Measurements from ENCODE around the gene INPP4B.

INPP4B gene

GRCh38 chr4:142354794-142355420 is 491.2 kb downstream of the INPP4B start:
- no peak overlapping the region for H3K9ac ChIP-seq
- no peaks in the 10 kb centered on the region for H3K36me3 ChIP-seq (ENCODE audit: control insufficient read depth, insufficient read depth, low read length)
- H3K4me3 ChIP-seq (ENCODE audit: low read depth, low read length) = no peak overlapping the region
- H3K9me3 ChIP-seq (ENCODE audit: control insufficient read depth, low read length) = no peaks in the 10 kb centered on the region
- no peak overlapping the region for H3K27ac ChIP-seq
- no peak overlapping the region for H2AFZ ChIP-seq
- TF ChIP-seq, protein P1, sequence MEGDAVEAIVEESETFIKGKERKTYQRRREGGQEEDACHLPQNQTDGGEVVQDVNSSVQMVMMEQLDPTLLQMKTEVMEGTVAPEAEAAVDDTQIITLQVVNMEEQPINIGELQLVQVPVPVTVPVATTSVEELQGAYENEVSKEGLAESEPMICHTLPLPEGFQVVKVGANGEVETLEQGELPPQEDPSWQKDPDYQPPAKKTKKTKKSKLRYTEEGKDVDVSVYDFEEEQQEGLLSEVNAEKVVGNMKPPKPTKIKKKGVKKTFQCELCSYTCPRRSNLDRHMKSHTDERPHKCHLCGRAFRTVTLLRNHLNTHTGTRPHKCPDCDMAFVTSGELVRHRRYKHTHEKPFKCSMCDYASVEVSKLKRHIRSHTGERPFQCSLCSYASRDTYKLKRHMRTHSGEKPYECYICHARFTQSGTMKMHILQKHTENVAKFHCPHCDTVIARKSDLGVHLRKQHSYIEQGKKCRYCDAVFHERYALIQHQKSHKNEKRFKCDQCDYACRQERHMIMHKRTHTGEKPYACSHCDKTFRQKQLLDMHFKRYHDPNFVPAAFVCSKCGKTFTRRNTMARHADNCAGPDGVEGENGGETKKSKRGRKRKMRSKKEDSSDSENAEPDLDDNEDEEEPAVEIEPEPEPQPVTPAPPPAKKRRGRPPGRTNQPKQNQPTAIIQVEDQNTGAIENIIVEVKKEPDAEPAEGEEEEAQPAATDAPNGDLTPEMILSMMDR (IDR thresholded peaks at IDR 0.05) = no peak
- H3K27me3 ChIP-seq (ENCODE audit: control insufficient read depth, insufficient read depth, low read length) = no peaks in the 10 kb centered on the region
- no peak overlapping the region for H3K4me2 ChIP-seq (ENCODE audit: low read length)
- no peaks in the 10 kb centered on the region for H3K4me1 ChIP-seq
- no peaks in the 10 kb centered on the region for H3K79me2 ChIP-seq

DNA sequence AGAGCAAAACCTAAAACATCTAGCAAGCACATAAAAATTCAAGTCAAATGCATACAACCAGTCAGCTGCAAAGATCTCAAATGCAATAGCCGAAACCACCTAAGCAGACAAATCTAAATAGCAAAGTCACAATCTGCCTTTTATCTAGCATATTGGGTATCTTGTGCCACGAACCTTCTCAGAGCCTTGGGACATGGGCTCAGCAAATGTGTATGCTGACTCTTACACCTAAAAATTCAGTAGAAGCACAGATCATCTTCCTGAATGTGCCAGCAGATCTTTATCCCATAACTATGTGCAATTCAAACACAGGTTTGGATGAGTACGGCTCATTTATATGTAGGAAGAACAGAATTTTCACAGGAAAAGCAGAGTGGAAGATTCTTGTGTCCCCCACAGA is 492.1 kb downstream of the INPP4B start:
- Histone ChIP-seq H3K79me2 (no peaks in the 10 kb centered on the region), H3K4me3 (ENCODE audit: low read depth, low read length) (no peak overlapping the region), H3K9me3 (ENCODE audit: control insufficient read depth, low read length) (no peaks in the 10 kb centered on the region), H3K27me3 (ENCODE audit: control insufficient read depth, insufficient read depth, low read length) (no peaks in the 10 kb centered on the region), H3K9ac (no peak overlapping the region), H3K4me1 (no peaks in the 10 kb centered on the region), H3K27ac (no peak overlapping the region), H3K4me2 (ENCODE audit: low read length) (no peak overlapping the region), H3K36me3 (ENCODE audit: control insufficient read depth, insufficient read depth, low read length) (no peaks in the 10 kb centered on the region), H2AFZ (no peak overlapping the region)
- TF ChIP-seq, protein P1 (IDR thresholded peaks at IDR 0.05) = no peak

GRCh38 chr4:142353149-142353738 is 492.9 kb downstream of the INPP4B start:
- no peak overlapping the region for H3K4me2 ChIP-seq (ENCODE audit: low read length)
- H3K9ac ChIP-seq = no peak overlapping the region
- no peak overlapping the region for H2AFZ ChIP-seq
- H3K4me1 ChIP-seq = no peaks in the 10 kb centered on the region
- H3K9me3 ChIP-seq (ENCODE audit: control insufficient read depth, low read length) = no peaks in the 10 kb centered on the region
- TF ChIP-seq, protein P1 (IDR thresholded peaks at IDR 0.05) = peak; percentile 63
- no peaks in the 10 kb centered on the region for H3K79me2 ChIP-seq
- no peaks in the 10 kb centered on the region for H3K36me3 ChIP-seq (ENCODE audit: control insufficient read depth, insufficient read depth, low read length)
- H3K4me3 ChIP-seq (ENCODE audit: low read depth, low read length) = no peak overlapping the region
- H3K27me3 ChIP-seq (ENCODE audit: control insufficient read depth, insufficient read depth, low read length) = no peaks in the 10 kb centered on the region
- no peak overlapping the region for H3K27ac ChIP-seq

DNA sequence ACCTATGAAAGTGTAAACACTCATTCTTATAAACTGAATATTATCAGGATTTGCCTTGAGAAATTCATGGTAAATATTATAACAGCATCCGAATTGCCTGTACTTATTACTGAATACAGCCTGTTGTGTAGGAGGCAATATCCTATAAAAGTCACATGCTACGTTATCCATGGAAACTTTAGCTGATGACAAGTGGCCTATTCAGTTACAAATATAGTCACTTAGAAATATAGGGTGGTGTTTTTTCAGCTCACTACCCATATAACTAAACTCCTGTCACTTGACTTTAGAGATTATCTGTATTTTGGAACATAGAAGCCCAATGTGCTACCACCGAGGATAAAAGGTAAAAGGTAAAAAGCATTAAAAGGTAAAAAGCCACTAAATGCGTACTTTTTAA is 493.4 kb downstream of the INPP4B start:
- no peaks in the 10 kb centered on the region for H3K4me1 ChIP-seq
- H3K4me3 ChIP-seq (ENCODE audit: low read depth, low read length) = no peak overlapping the region

More for the DNA sequence above, 493.4 kb downstream of the INPP4B start:
- Histone ChIP-seq H3K9ac (no peak overlapping the region), H3K27me3 (ENCODE audit: control insufficient read depth, insufficient read depth, low read length) (no peaks in the 10 kb centered on the region), H2AFZ (no peak overlapping the region), H3K9me3 (ENCODE audit: control insufficient read depth, low read length) (no peaks in the 10 kb centered on the region), H3K27ac (no peak overlapping the region), H3K36me3 (ENCODE audit: control insufficient read depth, insufficient read depth, low read length) (no peaks in the 10 kb centered on the region), H3K4me2 (ENCODE audit: low read length) (no peak overlapping the region), H3K79me2 (no peaks in the 10 kb centered on the region)
- TF ChIP-seq, protein P1 (IDR thresholded peaks at IDR 0.05) = no peak

Measured in parathyroid adenoma (tissue), 2 donors.